ENCODE data around the gene GRID1.

Gene GRID1

DNA sequence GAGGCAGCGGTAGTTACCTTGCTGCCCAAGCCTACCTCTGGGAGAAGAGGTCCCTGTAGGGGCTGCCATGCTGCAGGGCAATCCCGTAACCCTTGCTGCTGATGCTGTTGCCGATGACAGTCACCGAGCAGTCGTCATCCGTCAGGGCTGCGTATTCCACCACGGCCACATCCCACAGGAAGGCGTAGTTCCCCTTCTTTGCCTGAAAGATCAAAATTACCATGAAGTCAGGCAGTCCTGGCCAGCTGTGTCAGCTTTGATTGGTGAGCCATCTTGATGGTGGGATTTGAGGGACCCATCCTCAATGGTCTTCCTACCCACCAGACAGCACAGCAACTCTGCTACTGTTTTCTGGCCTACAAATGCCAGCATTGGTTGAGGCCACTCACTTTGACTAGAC is 746.8 kb downstream of the GRID1 start:
- Histone ChIP-seq H3K9me2 (ENCODE audit: low read depth, low read length) (no peaks in the 10 kb centered on the region), H3K9ac (ENCODE audit: low read length) (no peak overlapping the region), H3K4me2 (ENCODE audit: low read length) (no peak overlapping the region)

DNA sequence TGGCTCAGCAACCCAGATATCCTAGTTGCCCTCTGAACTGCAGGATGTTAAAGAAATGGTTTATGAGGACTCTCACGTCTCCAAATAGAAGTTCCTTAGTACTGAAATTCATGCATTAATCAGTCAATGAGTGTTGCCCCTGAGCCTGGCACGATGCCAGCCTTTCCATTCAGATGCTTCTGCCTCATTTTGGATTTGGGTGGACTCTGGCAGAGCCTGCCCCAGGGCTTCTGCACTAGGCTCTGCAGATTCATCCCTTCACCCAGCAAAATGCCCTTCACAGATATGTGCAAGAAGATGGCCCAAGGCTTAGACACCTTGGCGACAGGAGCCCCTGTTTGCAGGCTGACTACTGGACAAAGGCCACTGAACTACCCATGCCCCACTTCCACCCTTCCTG is 747.8 kb downstream of the GRID1 start:
- Histone ChIP-seq H3K9ac (ENCODE audit: low read length) (no peak overlapping the region), H3K36me3 (ENCODE audit: insufficient read depth, low read length) (no peaks in the 10 kb centered on the region), H2AFZ (ENCODE audit: low read length) (no peak overlapping the region), H3K9me3 (ENCODE audit: low read length) (no peaks in the 10 kb centered on the region), H3K27me3 (ENCODE audit: insufficient read depth, low read length) (no peaks in the 10 kb centered on the region), H3K4me1 (ENCODE audit: insufficient read depth, low read length, severe bottlenecking) (no peaks in the 10 kb centered on the region), H3F3A (ENCODE audit: insufficient read depth, low read length) (no peaks in the 10 kb centered on the region), H3K79me2 (ENCODE audit: insufficient read depth, low read length) (no peaks in the 10 kb centered on the region), H3K4me3 (ENCODE audit: low read depth, low read length, poor library complexity, severe bottlenecking) (no peak overlapping the region), H3K9me2 (ENCODE audit: low read depth, low read length) (no peaks in the 10 kb centered on the region), H3K27ac (ENCODE audit: low read depth, low read length, poor library complexity, severe bottlenecking) (no peak overlapping the region), H3K4me2 (ENCODE audit: low read length) (no peak overlapping the region), H4K20me1 (ENCODE audit: insufficient read depth, low read length) (no peaks in the 10 kb centered on the region)
- TF ChIP-seq EZH2 (IDR thresholded peaks at IDR 0.05; ENCODE audit: borderline replicate concordance, low read length): no peak
- TF ChIP-seq, protein P1, sequence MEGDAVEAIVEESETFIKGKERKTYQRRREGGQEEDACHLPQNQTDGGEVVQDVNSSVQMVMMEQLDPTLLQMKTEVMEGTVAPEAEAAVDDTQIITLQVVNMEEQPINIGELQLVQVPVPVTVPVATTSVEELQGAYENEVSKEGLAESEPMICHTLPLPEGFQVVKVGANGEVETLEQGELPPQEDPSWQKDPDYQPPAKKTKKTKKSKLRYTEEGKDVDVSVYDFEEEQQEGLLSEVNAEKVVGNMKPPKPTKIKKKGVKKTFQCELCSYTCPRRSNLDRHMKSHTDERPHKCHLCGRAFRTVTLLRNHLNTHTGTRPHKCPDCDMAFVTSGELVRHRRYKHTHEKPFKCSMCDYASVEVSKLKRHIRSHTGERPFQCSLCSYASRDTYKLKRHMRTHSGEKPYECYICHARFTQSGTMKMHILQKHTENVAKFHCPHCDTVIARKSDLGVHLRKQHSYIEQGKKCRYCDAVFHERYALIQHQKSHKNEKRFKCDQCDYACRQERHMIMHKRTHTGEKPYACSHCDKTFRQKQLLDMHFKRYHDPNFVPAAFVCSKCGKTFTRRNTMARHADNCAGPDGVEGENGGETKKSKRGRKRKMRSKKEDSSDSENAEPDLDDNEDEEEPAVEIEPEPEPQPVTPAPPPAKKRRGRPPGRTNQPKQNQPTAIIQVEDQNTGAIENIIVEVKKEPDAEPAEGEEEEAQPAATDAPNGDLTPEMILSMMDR (IDR thresholded peaks at IDR 0.05; ENCODE audit: low read length): no peak

More for the DNA sequence above, 746.8 kb downstream of the GRID1 start:
- Histone ChIP-seq H3F3A (ENCODE audit: insufficient read depth, low read length) (no peaks in the 10 kb centered on the region), H3K36me3 (ENCODE audit: insufficient read depth, low read length) (no peaks in the 10 kb centered on the region), H3K4me3 (ENCODE audit: low read depth, low read length, poor library complexity, severe bottlenecking) (no peak overlapping the region), H3K4me1 (ENCODE audit: insufficient read depth, low read length, severe bottlenecking) (no peaks in the 10 kb centered on the region), H3K79me2 (ENCODE audit: insufficient read depth, low read length) (no peaks in the 10 kb centered on the region), H3K27me3 (ENCODE audit: insufficient read depth, low read length) (no peaks in the 10 kb centered on the region), H4K20me1 (ENCODE audit: insufficient read depth, low read length) (no peaks in the 10 kb centered on the region), H3K9me3 (ENCODE audit: low read length) (no peaks in the 10 kb centered on the region), H3K27ac (ENCODE audit: low read depth, low read length, poor library complexity, severe bottlenecking) (no peak overlapping the region), H2AFZ (ENCODE audit: low read length) (no peak overlapping the region)
- TF ChIP-seq EZH2 (IDR thresholded peaks at IDR 0.05; ENCODE audit: borderline replicate concordance, low read length): no peak
- TF ChIP-seq, protein P1 (IDR thresholded peaks at IDR 0.05; ENCODE audit: low read length): no peak

DNA sequence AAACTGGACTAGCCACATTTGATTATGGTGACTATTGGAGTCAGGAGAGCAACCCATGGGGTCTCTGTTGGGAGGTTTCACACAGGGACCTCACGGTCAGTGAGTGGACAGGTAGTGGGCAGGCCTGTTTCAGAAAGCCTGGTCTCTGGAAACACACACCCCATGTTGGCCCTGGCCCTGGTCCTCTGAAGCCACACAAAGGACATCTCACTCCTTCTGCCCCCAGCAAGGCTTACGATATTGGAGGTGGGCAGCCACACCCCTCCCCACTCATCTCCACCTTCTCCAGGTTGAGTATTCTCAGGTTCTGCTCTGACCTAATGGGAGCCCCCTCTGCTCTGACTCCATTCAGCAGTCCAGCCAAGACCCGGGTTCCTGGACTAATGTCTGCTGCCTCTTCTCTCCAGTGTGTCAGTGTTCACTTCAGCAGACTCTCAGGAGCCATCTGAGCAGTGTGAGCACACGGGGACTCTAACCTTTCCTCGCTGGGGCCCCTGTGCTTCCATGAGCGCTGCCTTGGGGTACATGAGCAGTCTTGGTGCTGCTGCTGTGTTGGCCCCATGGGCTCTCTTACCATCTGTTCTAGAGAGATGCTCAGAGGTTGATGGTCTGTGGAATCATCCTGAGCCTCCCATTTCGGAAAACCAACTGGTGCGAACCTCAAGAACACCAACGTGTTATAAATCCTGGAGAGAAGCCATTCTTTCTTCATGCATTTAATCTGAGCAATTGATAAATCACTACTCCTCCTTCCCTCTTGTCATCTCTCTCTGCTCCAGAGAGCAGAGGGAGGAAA is 748.6 kb downstream of the GRID1 start:
- Histone ChIP-seq H3K9me3 (ENCODE audit: low read length) (no peaks in the 10 kb centered on the region), H3K9ac (ENCODE audit: low read length) (no peak overlapping the region), H3K36me3 (ENCODE audit: insufficient read depth, low read length) (no peaks in the 10 kb centered on the region), H3K4me1 (ENCODE audit: insufficient read depth, low read length, severe bottlenecking) (no peaks in the 10 kb centered on the region), H3K9me2 (ENCODE audit: low read depth, low read length) (no peaks in the 10 kb centered on the region), H2AFZ (ENCODE audit: low read length) (no peak overlapping the region), H3K27me3 (ENCODE audit: insufficient read depth, low read length) (no peaks in the 10 kb centered on the region), H3F3A (ENCODE audit: insufficient read depth, low read length) (no peaks in the 10 kb centered on the region), H3K4me2 (ENCODE audit: low read length) (no peak overlapping the region), H3K27ac (ENCODE audit: low read depth, low read length, poor library complexity, severe bottlenecking) (no peak overlapping the region), H3K79me2 (ENCODE audit: insufficient read depth, low read length) (no peaks in the 10 kb centered on the region), H3K4me3 (ENCODE audit: low read depth, low read length, poor library complexity, severe bottlenecking) (no peak overlapping the region), H4K20me1 (ENCODE audit: insufficient read depth, low read length) (no peaks in the 10 kb centered on the region)
- TF ChIP-seq, protein P1 (IDR thresholded peaks at IDR 0.05; ENCODE audit: low read length): no peak
- TF ChIP-seq EZH2 (IDR thresholded peaks at IDR 0.05; ENCODE audit: borderline replicate concordance, low read length): no peak
